OCI-M2 (cell line): Measurements from ENCODE around the gene TLCD3A.
"Not testable (repeated sequence)": the region's sequence is repeated elsewhere in the genome, so short reads cannot be mapped to it uniquely, and the experiment has no call there.

ENCODE experiments used
- DNase-seq: peaks from one replicate; lab custom pipeline; 2025; ENCODE audit not compliant: unreplicated experiment; lab: John Stamatoyannopoulos, UW

The TLCD3A gene

DNA sequence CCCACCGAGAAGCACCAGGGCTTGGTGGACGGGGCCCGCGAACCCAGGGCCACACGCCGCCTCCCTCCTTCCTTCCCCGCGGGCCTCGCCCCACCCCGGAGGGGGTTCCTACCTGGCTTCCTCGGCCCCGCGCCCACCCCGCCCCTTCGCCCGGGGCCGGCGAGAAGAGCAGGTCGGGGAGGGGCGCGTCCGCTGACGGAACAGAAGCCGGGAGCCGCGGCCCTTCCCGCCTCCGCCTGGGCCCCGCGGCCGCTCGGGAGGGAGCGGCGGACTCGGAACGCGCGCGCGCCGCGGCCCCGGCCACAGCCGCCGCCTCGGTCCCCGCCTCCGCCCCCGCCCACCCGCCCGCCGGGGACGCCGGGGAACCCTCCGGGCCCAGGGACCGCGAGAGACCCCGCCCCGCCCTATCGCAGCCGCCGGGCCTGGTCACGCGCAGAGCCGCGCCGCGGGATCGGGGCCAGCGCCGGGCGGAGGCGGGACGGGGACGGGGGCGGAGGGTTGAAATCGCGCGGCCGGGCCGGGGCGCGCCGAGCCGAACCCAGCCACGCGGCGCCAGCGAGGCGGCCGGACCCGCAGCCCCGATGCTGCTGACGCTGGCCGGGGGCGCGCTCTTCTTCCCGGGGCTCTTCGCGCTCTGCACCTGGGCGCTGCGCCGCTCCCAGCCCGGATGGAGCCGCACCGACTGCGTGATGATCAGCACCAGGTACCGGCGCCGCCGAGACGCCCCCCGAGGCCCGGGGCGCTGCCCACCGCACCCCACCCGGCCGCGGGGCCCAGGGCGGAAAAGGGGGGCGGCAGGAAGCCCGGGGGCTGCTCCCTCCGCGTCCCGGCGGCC is at the start of gene TLCD3A:
Gene TLCD3A, plus strand, starts transcription at position 530 of the 835 bp plus-strand sequence. Its CDS starts 52 bp downstream, at position 582.
- no peak for DNase-seq

DNA sequence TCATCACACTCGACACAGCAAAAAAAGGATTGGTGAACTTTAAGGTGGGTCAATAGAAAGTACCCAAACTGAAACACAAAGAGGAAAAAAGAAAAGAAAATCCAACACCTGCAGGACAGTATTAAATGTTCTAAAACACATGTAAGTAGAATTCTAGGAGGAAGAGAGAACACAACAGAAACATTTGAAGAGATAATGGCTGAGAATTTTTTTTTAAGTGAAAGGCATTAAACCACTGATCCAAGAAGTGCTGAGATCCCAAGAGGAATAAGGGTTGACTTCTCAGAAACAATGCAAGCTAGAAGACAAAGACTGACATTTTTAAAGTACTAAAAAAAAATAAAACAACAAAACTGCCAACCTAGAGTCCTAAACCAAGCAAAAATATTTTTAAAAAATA is 49.4 kb upstream of the TLCD3A start:
- no peak for DNase-seq

- DNase-seq = no peak
These were observed 48.7 kb upstream of the TLCD3A start for GRCh38 chr17:683499-684254.

GRCh38 chr17:685006-685405 is 47.4 kb upstream of the TLCD3A start:
- DNase-seq = no peak

DNA sequence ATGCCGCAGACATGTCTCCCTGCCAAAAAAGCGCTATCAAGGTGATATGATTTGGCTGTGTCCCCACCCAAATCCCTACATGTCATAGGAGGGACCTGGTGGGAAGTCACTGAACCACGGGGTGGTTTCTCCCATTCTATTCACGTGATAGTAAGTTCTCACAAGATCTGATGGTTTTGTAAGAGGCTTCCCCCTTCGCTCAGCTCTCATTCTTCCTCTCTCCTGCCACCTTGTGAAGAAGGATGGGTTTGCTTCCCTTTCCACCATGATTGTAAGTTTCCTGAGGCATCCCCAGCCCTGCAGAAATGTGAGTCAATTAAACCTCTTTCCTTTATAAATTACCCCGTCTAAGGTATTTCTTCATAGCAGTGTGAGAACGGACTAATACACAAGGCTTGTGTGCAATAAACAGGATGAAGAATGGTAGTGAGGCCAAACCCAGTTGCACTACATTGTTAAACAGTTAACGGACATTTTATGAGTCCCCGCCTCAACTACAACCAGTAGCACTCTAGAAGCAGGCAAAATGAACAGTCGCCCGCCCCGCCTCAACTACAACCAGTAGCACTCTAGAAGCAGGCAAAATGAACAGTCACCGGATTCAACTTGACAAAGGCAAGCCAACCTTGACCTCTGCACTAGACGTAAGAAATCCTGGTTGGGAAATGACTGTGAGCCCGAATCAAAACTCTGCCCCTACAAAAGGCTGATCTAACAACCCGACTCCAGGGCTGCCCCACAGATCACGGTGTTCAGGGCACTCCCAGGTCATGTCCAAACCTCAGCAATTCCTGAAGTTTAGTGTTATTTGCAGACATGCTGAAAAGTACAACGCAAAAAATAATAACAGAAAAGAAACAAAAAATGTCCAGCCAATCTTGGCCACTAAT is 44.1 kb upstream of the TLCD3A start:
- no peak for DNase-seq

DNA sequence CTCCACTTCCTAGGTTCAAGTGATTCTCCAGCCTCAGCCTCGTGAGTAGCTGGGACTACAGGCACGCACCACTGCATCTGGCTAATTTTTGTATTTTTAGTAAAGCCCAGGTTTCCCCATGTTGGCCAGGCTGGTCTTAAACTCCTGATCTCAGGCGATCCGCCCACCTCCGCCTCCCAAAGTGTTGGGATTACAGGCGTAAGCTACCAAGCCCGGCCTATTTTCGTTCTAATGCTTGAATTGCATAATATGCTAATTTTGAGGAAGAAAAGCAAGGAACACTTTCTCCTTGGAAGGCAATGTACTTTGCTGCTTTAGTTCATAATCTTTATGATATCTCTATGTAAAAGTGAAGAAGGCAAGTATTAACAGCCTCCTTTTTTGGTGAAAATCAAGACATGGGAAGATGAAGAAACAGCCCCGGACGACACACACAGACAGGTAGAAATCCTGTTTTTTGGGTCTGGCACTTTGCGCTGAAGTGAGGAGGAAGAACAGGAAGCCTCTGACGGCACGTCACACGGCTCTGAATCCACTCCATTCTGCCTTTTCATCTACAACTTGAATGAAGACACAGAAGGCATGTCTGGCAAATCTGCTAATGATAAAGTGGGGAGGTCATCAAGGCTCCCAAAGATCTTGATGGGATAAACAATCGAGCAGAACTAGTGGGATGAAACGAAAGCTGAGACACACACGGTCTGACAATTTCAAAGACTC is 42.7 kb upstream of the TLCD3A start:
- DNase-seq = no peak

GRCh38 chr17:690361-690760 is 42.0 kb upstream of the TLCD3A start:
- no peak for DNase-seq

DNA sequence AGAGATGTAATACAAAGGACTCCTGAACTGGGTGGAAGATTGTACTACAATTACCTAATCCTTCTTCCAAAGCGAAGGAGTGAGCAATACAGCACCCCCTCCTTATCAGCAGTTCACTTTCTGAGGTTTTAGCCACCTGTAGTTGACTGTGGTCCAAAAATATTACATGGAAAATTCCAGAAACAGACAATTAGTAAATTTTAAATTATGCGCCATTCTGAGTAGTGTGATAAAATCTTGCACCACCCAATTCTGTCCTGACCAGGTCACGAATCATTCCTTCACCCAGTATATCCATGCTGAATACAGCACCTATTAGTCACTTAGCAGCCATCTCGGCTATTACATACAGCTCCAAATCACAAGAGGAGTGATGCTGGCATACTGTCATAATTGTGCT is 41.0 kb upstream of the TLCD3A start:
- no peak for DNase-seq

- no peak for DNase-seq
These were observed 40.3 kb upstream of the TLCD3A start for GRCh38 chr17:692116-692515.

GRCh38 chr17:693791-694638 is 38.4 kb upstream of the TLCD3A start:
- no peak for DNase-seq

DNA sequence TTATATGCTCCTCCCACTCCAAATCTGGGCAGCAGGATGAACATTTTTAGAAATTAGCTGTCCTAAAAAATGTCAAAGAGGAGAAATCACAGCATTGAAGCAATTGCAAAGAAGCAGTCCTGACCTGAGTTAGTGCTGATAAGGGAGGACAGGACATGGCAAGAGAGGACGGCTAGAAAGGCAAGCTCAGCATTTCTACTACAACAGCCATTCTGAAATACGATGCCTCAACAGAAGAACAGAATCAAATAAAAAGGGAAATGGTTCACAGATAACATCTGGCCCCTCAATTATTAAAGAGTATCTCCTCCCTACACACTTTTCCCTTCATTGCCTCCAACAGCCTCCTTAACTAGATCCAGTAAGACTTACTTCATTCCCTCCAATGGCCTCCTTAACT is 36.0 kb upstream of the TLCD3A start:
- DNase-seq = no peak

- DNase-seq = no peak
These were observed 34.7 kb upstream of the TLCD3A start for GRCh38 chr17:697682-698081.

- not testable (repeated sequence) for DNase-seq
These were observed 34.3 kb upstream of the TLCD3A start for GRCh38 chr17:698096-698495.

DNA sequence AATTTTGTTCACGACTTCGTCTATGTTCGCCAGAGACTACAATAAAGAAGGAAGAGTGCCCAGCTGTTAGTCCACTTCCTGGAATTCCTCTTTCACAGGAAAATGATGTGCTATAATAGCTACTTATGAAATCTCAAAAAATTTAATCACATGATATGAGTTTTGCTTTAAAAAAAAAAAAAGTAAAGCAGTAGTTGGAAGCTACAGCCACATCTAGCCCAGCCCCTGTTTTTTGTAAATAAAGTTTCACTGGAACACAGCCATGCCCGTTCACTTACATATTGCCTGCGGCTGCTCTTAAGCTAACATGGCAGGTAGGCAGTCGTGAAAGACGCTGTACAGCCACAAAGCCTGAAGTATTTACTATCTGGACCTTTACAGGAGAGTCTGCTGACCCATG is 33.1 kb upstream of the TLCD3A start:
- no peak for DNase-seq

- DNase-seq = no peak
These were observed 31.8 kb upstream of the TLCD3A start for GRCh38 chr17:700504-701094.

GRCh38 chr17:703081-703875 is 29.1 kb upstream of the TLCD3A start:
- no peak for DNase-seq

- DNase-seq = no peak
These were observed 28.1 kb upstream of the TLCD3A start for GRCh38 chr17:704111-704864.

DNA sequence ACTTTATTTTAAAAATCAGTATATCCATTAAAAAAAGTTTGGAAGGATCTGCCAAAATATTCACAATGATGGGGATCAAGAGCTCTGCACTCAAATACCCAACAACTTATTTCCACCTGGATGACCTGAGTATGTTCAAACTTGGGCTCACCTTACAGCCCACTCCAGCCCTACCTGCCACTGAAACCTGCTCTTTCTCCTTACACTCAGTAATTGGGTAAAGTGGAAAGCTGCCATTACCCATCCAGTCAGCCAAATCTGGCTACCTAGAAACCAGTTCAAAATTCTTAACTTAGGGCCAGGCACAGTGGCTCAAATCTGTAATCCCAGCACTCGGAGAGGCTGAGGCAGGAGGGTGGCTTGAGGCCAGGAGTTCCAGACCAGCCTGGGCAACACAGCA is 27.4 kb upstream of the TLCD3A start:
- DNase-seq = no peak
